SK-N-SH (cell line): ENCODE data around the gene WDR27. TPM values are rescaled to one million over a fixed set of nuclear protein-coding genes. Genes with fewer than 3 reads are reported as not detected.

Experiments used
- CTCF ChIA-PET: fragments of 300-600, 350-600 bp; formaldehyde crosslinking; extraction: SDS; loops from one replicate; lab custom pipeline; 2021; lab: Yijun Ruan, JAX
- POLR2A ChIA-PET: fragments of 350-600 bp; sonication (Branson Sonifier 250); formaldehyde crosslinking; extraction: SDS; loops from one replicate; lab custom pipeline; 2020; ENCODE audit warnings: antibody characterized with exemption, inconsistent platforms; lab: Yijun Ruan, JAX
- DNase-seq: peaks from one replicate; pipeline ENCODE4 v3.0.0; 2012
- H2AFZ ChIP-seq: fragments of 200-600 bp; sonication (generic); 2 replicates; pipeline ENCODE4 v1.8.1; 2016; ENCODE audit warnings: antibody characterized with exemption, mild to moderate bottlenecking, low read depth
- H3F3A ChIP-seq: fragments of 200-600 bp; sonication (generic); replicated peaks from 2 replicates; pipeline ENCODE3; 2016; ENCODE audit warnings: antibody characterized with exemption, mild to moderate bottlenecking; ENCODE audit not compliant: insufficient read depth
- H3K27ac ChIP-seq, 2 experiments: fragments of 200-500 bp in 1 of 2; fragments of 200-600 bp in 1 of 2; sonication (Bioruptor generic) in 1 of 2; sonication (generic), shearing (Covaris generic) in 1 of 2; 2 replicates each; pipeline versions ENCODE4 v1.5.1 to v1.6.1; 2014 to 2016; ENCODE audit warnings: low read depth in 2 of 2, inconsistent platforms in 1 of 2, low read length in 1 of 2, mild to moderate bottlenecking in 1 of 2, mixed read lengths in 1 of 2
- H3K27me3 ChIP-seq: fragments of 200-600 bp; sonication (generic), shearing (Covaris generic); 2 replicates; pipeline ENCODE4 v1.6.1; 2016; ENCODE audit warnings: mixed run types; ENCODE audit not compliant: insufficient read depth
- H3K36me3 ChIP-seq, 2 experiments: fragments of 200-500 bp in 1 of 2; fragments of 200-600 bp in 1 of 2; sonication (Bioruptor generic) in 1 of 2; sonication (generic) in 1 of 2; replicated peaks in 1 of 2; 2 replicates each; pipeline versions ENCODE3 to v1.5.1; 2014 to 2016; ENCODE audit warnings: low read length in 1 of 2, mild to moderate bottlenecking in 1 of 2; ENCODE audit not compliant: insufficient read depth in 2 of 2, control insufficient read depth in 1 of 2
- H3K4me1 ChIP-seq, 2 experiments: fragments of 200-500 bp in 1 of 2; fragments of 200-600 bp in 1 of 2; sonication (Bioruptor generic) in 1 of 2; sonication (generic), shearing (Covaris generic) in 1 of 2; 2 replicates each; pipeline versions ENCODE4 v1.5.1 to v1.6.1; 2014 to 2016; ENCODE audit warnings: low read depth in 1 of 2, low read length in 1 of 2, mixed run types in 1 of 2; ENCODE audit not compliant: insufficient read depth in 2 of 2, control insufficient read depth in 1 of 2
- H3K4me2 ChIP-seq: fragments of 200-600 bp; sonication (generic), shearing (Covaris generic); 2 replicates; pipeline ENCODE4 v1.6.1; 2017; ENCODE audit warnings: mixed run types
- H3K4me3 ChIP-seq, 2 experiments: fragments of 200-500 bp in 1 of 2; fragments of 200-600 bp in 1 of 2; sonication (Bioruptor generic) in 1 of 2; sonication (generic), shearing (Covaris generic) in 1 of 2; 2 replicates each; pipeline versions ENCODE4 v1.5.1 to v1.8.1; 2014 to 2016; ENCODE audit warnings: low read depth in 2 of 2, inconsistent platforms in 1 of 2, low read length in 1 of 2, mild to moderate bottlenecking in 1 of 2, mixed read lengths in 1 of 2, moderate library complexity in 1 of 2
- H3K79me2 ChIP-seq: fragments of 200-600 bp; sonication (generic); 2 replicates; pipeline ENCODE4 v1.8.1; 2017; ENCODE audit warnings: mild to moderate bottlenecking; ENCODE audit not compliant: insufficient read depth
- H3K9ac ChIP-seq: fragments of 200-600 bp; sonication (generic); 2 replicates; pipeline ENCODE4 v1.6.1; 2017; ENCODE audit warnings: mixed run types
- H3K9me2 ChIP-seq: fragments of 200-600 bp; sonication (generic); 2 replicates; pipeline ENCODE4 v1.6.1; 2017; ENCODE audit warnings: mixed run types
- H3K9me3 ChIP-seq: fragments of 200-600 bp; sonication (generic); 2 replicates; pipeline ENCODE4 v1.6.1; 2017; ENCODE audit warnings: mixed run types, mild to moderate bottlenecking, moderate library complexity
- H4K20me1 ChIP-seq: fragments of 200-600 bp; sonication (generic); 2 replicates; pipeline ENCODE4 v1.6.1; 2017; ENCODE audit warnings: mild to moderate bottlenecking, mixed run types; ENCODE audit not compliant: insufficient read depth
- CHD2 ChIP-seq: fragments of 150-350 bp; IDR thresholded peaks from 2 replicates; pipeline ENCODE4 v1.6.1; 2018; ENCODE audit warnings: low read length; ENCODE audit not compliant: partially characterized antibody
- EZH2phosphoT487 ChIP-seq: fragments of 200-600 bp; sonication (generic); IDR thresholded peaks from 2 replicates; pipeline ENCODE4 v1.6.1; 2017; ENCODE audit warnings: low read depth, mixed run types, mild to moderate bottlenecking, antibody characterized with exemption, moderate library complexity, borderline replicate concordance
- JUND ChIP-seq: IDR thresholded peaks from 2 replicates; pipeline ENCODE4 v1.4.0; 2012
- NFIC ChIP-seq: IDR thresholded peaks from 2 replicates; pipeline ENCODE4 v1.4.0; 2012; ENCODE audit warnings: borderline replicate concordance
- RFX5 ChIP-seq: IDR thresholded peaks from 2 replicates; pipeline ENCODE4 v1.6.1; 2012; ENCODE audit warnings: mild to moderate bottlenecking, improper control_type of control experiment, low read length
- SIN3A ChIP-seq: IDR thresholded peaks from 2 replicates; pipeline ENCODE4 v1.6.1; 2012; ENCODE audit warnings: low read depth, mild to moderate bottlenecking, low read length, moderate library complexity, borderline replicate concordance
- TAF1 ChIP-seq: IDR thresholded peaks from 2 replicates; pipeline ENCODE4 v1.6.1; 2012; ENCODE audit warnings: low read depth, mild to moderate bottlenecking, low read length, moderate library complexity, borderline replicate concordance
- TEAD4 ChIP-seq: IDR thresholded peaks from 2 replicates; pipeline ENCODE4 v1.4.0; 2012; ENCODE audit warnings: mild to moderate bottlenecking, borderline replicate concordance; ENCODE audit not compliant: insufficient read depth
- WGBS: methylation state at CpG from one replicate; pipeline ENCODE4 v1.1.6; 2017; ENCODE audit warnings: low lambda C conversion rate; 5-methylcytosine and 5-hydroxymethylcytosine counted together
- polyA plus RNA-seq, 3 experiments: library from polyadenylated mRNA; depleted of rRNA; stranded (reverse); fragments of >200 nt; gene quantifications; 2 replicates each; pipeline ENCODE4 v1.2.3, GENCODE V29; 2012
- TF ChIP-seq, protein P1 (sequence below): IDR thresholded peaks from 2 replicates; pipeline ENCODE4 v1.4.0; 2012; ENCODE audit warnings: low read depth
- TF ChIP-seq, protein P2 (sequence below): IDR thresholded peaks from 2 replicates; pipeline ENCODE4 v1.4.0; 2012; ENCODE audit warnings: low read depth, borderline replicate concordance
- TF ChIP-seq, protein P3 (sequence below): IDR thresholded peaks from 2 replicates; pipeline ENCODE4 v1.6.1; 2012; ENCODE audit warnings: mild to moderate bottlenecking, low read depth, low read length, moderate library complexity

Gene WDR27
- polyA plus RNA-seq, 1 of the 3 experiments (the other 2 are of a cell fraction), result 55.6 TPM

DNA sequence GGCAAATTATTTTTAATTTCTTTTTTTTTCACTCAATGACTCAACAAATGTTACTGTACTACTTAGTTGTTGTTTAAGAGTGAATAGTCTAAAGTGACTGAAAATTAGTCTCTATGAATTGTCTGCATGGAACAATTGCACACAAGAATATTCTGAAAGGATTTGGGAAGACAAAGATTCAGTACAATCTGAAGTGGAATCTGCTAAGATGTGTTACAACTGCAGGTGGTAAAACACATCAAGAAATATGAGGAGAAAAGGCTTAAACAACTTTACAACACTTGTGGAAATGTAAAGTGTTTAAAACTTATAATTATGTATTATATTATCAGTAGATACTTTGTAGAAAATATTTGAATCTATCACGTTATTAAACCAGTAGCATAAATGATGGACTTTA lies 193.4 kb downstream of the WDR27 start:
- H4K20me1 ChIP-seq, result no peaks in the 10 kb centered on the region
- no peak overlapping the region for H3K9ac ChIP-seq
- H3K36me3 ChIP-seq, result no peaks in the 10 kb centered on the region
- no peak for DNase-seq
- no peaks in the 10 kb centered on the region for H3K9me2 ChIP-seq
- H3K9me3 ChIP-seq, result no peaks in the 10 kb centered on the region
- H3K79me2 ChIP-seq, result no peaks in the 10 kb centered on the region
- no peaks in the 10 kb centered on the region for H3F3A ChIP-seq
- no peak overlapping the region for H3K4me2 ChIP-seq
- H3K4me1 ChIP-seq, result no peaks in the 10 kb centered on the region
- H2AFZ ChIP-seq, result no peak overlapping the region
- no peaks in the 10 kb centered on the region for H3K27me3 ChIP-seq
- POLR2A ChIA-PET, result no interaction called here
- WGBS, result 45% methylated on average over 1 of the region's 1 CpG
- no peak for TF ChIP-seq TEAD4
- no peak for TF ChIP-seq TAF1
- TF ChIP-seq, protein P1, sequence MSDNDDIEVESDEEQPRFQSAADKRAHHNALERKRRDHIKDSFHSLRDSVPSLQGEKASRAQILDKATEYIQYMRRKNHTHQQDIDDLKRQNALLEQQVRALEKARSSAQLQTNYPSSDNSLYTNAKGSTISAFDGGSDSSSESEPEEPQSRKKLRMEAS, result no peak
- TF ChIP-seq SIN3A, result no peak
- TF ChIP-seq RFX5, result no peak
- TF ChIP-seq, protein P2, sequence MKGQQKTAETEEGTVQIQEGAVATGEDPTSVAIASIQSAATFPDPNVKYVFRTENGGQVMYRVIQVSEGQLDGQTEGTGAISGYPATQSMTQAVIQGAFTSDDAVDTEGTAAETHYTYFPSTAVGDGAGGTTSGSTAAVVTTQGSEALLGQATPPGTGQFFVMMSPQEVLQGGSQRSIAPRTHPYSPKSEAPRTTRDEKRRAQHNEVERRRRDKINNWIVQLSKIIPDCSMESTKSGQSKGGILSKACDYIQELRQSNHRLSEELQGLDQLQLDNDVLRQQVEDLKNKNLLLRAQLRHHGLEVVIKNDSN, result no peak
- TF ChIP-seq, protein P3, sequence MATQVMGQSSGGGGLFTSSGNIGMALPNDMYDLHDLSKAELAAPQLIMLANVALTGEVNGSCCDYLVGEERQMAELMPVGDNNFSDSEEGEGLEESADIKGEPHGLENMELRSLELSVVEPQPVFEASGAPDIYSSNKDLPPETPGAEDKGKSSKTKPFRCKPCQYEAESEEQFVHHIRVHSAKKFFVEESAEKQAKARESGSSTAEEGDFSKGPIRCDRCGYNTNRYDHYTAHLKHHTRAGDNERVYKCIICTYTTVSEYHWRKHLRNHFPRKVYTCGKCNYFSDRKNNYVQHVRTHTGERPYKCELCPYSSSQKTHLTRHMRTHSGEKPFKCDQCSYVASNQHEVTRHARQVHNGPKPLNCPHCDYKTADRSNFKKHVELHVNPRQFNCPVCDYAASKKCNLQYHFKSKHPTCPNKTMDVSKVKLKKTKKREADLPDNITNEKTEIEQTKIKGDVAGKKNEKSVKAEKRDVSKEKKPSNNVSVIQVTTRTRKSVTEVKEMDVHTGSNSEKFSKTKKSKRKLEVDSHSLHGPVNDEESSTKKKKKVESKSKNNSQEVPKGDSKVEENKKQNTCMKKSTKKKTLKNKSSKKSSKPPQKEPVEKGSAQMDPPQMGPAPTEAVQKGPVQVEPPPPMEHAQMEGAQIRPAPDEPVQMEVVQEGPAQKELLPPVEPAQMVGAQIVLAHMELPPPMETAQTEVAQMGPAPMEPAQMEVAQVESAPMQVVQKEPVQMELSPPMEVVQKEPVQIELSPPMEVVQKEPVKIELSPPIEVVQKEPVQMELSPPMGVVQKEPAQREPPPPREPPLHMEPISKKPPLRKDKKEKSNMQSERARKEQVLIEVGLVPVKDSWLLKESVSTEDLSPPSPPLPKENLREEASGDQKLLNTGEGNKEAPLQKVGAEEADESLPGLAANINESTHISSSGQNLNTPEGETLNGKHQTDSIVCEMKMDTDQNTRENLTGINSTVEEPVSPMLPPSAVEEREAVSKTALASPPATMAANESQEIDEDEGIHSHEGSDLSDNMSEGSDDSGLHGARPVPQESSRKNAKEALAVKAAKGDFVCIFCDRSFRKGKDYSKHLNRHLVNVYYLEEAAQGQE, result no peak
- no peak for TF ChIP-seq NFIC
- TF ChIP-seq JUND, result no peak
- no peak overlapping the region for H3K4me3 ChIP-seq
- CTCF ChIA-PET, result no interaction called here
- no peak overlapping the region for H3K27ac ChIP-seq

DNA sequence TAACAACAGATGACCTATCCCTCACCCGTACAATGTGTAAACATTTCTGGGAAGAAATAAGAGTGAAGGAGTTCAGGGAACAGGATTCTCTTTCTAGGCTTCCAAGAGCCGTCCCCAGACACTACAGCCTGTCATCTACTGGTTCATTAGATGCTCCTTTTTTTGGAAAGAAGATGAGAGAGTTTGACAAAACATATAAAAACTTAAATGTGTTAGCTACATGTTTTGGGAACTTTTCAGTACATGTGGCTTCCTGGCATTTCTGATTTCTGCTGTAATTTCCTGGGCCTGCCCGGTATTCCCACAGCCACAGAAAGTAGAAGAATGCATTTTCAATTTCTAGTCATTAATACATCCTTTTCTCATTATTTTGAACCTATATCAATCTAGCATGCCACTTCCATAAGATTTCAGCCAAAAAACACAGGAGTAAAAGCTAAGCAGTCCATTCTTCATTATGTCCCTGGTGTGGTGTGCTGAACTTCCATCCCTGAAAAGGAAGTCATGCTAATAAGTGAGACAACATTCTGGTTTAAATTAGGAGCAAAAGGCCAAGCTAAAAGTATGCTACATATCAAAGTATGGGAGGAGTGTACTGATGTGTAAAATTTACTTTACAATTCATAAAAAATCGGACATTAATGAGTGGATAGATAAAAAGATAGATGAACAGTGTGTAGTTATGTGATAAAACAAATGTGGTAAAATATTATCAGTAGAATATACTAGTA lies 198.2 kb downstream of the WDR27 start:
- 61% methylated on average over 4 of the region's 4 CpGs for WGBS
- H3K27me3 ChIP-seq, result no peaks in the 10 kb centered on the region
- H3K4me1 ChIP-seq, result peaks cover 0 to 32% of the 10 kb centered on the region in 2 experiments; a peak in 1 of 4 replicates
- no peak overlapping the region for H3K9ac ChIP-seq
- no peak for DNase-seq
- H3K9me3 ChIP-seq, result no peaks in the 10 kb centered on the region
- H3K79me2 ChIP-seq, result no peaks in the 10 kb centered on the region
- no peak overlapping the region for H3K27ac ChIP-seq
- no peaks in the 10 kb centered on the region for H3F3A ChIP-seq
- no peaks in the 10 kb centered on the region for H3K9me2 ChIP-seq
- H2AFZ ChIP-seq, result no peak overlapping the region
- POLR2A ChIA-PET, result no interaction called here
- CTCF ChIA-PET, result no interaction called here
- H3K36me3 ChIP-seq, result no peaks in the 10 kb centered on the region
- H3K4me3 ChIP-seq, result no peak overlapping the region
- no peaks in the 10 kb centered on the region for H4K20me1 ChIP-seq
- no peak overlapping the region for H3K4me2 ChIP-seq
- TF ChIP-seq EZH2phosphoT487, result no peak
- TF ChIP-seq TEAD4, result no peak
- TF ChIP-seq NFIC, result no peak
- TF ChIP-seq, protein P2, result no peak
- no peak for TF ChIP-seq JUND
- TF ChIP-seq CHD2, result no peak
